NCI-H345 treated with DMSO at 0.1 percent for 48 hours (cell line): ENCODE data around the gene IQSEC3.
"Not testable (repeated sequence)": the region's sequence is repeated elsewhere in the genome, so short reads cannot be mapped to it uniquely, and the experiment has no call there.

ENCODE experiments used
- DNase-seq: peaks from one replicate; lab custom pipeline; 2025; ENCODE audit not compliant: unreplicated experiment; lab: John Stamatoyannopoulos, UW

The IQSEC3 gene

DNA sequence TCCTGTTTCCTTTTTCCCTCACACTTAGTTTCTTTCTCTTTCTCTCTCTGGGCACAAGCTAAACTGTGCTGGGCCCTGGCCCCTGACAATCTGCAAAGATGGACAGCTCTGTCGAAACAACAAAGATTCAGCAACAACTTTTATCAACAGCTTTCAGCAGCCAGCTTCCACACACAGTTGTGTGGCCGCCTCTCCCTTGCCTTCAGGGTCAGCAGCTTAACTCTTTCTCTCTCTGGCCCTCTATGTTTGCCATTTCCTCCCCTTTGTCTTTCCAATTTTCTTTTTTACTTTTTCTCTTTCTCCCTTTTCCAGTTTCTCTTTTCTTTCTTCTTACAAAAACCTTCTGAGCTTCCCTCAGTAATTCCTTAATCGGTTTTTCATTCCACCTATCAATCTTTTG lies 43.3 kb downstream of the IQSEC3 start:
- DNase-seq = no peak

DNA sequence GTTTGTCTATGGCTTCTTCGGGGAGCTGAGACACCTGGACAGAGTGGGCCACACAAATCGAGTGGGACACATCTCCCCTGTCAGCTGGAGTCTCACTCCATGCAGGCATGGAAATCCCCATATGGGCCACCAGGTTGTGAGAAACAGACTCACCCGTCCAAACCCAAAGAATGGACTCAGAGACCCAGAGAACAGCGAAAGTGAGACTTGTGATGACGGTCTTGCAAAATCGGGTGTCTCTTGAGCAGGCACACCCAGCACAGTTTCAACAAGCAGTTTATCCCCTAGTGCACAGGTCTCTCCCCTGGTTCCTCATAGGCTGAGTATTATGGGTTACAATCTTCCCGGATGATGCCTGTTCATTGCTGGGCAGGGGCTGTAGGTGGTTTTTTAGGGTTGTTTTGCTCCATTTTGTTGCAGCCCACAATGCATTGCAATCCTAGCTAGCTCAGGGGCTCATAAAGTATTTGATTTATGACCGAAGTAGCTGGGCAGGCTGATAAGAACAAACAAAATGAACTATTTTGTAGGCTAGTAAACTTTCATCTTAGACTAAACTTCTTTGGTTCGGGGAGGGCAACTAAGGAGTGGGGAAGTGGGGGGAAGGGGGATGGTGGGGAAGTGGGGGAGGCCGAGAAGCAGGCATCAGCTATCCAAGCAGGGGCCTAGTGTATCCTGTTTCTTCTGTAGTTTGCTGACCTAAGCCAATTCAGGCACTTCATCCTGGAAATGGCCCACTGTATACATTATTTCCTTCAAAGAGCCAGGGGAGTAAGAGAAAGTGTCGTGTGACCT lies 45.3 kb downstream of the IQSEC3 start:
- no peak for DNase-seq

DNA sequence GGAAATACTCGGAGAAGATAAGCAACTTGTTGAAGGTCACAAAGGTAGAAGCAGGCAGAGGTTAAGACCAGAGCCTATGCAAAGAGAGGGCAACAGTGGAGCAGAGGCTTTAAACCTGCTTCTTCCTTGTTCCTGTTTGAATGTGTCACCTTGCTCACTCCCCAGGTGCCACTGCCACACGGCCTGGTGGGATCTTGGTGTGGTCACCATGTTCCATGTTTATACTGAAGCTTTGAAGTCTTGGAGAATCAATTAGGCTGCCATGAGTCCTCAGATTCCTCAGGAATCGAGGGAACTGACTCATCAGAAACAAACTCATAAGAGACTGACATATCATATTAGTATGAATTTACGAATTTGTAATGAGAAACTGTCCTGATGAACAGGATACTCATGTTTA lies 46.8 kb downstream of the IQSEC3 start:
- no peak for DNase-seq

DNA sequence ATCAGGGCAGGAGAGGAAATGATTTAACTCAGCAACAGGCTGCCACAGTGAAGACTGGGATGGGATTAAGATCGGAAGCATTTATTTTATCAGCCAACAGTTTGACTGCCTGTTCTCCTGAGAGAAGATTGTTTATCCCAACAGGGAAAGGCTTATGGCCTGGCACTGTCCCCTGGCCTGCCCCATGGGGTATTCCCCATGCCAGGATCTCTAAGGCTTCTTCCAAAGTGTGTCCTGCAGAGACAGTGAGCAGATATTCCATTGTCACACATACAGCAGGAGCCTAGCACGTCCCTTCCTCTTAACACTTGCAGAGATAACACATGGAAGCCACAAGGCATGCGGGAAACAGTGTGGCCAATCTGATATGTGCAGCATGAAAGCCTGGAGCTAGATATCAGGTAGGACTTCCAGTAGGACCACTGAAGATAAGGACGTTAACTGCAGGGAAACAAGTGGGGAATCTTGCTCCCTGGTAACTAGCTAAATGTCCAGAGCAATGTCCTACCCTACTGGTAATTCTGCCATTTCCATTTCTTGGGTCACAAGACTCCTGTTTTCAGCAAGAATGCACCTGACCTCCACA lies 48.2 kb downstream of the IQSEC3 start:
- DNase-seq = no peak

DNA sequence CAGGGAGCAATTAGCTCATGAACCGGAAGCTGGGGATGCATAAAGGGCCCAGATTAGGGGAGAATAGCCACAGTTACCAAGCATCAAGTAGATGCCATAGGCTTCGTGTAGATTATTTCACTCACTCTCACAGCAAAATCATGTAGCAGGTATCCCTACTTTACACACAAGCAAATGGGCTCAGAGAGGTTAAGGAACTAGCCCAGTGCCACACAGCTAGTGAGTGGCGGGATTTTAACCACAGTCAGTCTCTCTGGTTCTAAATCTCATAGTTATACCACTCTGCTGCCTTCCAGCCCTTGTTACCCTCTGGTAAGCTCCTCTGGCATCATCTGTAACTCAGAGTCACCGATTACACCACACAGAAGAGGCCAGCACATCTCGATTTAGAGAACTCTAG lies 49.0 kb downstream of the IQSEC3 start:
- DNase-seq = no peak

DNA sequence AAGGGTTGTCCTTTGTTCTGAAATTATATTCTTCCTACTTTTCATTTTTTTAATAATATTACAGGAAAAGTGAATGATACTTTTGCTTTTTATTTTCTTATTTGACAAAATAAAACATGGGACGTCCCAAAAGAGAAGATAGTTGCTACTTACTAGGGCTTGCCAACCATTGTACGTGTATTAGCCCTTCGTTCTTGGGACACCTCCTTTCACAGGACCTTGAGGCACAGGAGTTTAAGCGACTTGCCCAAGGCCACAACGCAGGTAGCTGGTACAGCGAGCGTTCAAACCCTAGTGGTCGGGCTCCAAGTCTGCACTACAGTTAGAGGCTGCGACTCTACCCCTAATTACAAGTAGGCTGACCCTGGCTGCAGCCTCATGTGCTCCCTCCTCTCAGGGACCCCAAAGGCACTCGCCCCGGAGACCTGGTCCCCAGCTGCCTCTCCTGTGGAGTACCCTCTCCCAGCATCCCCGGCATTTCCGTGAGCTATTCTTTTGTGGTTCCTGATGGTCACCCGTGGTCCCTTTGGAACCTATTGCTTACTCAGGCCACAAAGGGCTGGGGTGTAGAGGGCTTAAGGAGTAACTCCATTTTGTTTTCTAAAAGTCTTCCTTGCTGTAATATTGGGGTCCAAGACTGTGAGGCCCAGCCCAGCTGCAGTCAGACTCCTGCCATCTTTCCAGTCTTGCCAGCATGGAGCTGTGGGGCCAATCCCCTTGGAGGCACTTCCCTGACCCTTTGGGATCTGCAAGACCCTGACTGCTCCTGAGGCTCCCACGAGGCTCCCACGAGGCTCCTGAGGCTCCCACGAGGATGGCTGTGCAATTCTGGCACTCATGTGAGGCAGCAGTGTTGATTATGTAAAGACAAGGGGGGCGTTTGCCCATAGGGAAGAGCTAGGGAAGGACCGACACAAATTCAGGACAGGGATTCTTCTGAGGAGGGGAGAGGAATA lies 49.7 kb downstream of the IQSEC3 start:
- no peak for DNase-seq

DNA sequence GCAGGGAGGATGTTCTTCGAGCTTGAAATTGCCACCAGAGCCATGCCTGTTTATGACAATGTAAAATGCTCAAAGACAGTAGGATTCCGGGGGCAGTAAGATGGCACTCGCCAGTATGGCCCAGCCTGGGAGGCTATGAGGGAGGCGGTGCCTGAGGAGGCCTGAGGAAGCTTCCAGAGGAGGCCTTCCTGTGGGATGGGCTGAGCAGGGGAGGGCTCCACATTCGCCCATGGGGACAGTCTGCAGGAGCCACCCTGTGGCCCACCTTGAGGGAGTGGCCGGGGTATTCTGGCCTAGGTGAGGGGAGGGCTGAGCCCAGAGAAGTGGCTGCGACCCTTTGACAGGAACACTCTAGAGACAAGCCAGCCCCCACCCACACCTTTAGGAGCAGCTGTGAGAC lies 50.7 kb downstream of the IQSEC3 start:
- no peak for DNase-seq

DNA sequence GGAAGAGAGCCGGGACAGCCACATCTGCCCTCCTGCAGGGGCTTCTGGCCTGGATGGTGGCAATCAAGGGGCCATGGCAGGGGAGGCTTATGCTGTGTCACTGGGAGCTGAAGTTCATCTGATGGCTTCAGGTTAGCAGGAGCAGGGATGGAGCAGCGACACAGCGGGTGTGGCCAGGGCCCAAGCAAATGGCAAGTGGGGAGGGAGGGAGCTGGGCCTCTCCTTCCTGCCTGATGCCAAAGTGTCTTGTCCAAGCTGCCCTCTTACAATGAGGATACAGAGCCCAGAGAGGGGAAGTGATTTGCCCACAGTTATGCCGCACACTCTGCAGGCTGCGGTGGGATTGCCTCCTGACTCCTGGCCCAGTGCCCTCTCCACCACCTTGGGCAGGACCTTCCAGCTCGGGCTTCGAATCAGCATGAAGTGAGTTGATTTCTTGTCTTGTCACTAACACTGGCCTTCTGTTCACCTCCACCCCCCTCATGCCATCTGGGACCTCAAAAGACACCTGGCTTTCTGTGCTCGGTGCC lies 51.3 kb downstream of the IQSEC3 start:
- no peak for DNase-seq

DNA sequence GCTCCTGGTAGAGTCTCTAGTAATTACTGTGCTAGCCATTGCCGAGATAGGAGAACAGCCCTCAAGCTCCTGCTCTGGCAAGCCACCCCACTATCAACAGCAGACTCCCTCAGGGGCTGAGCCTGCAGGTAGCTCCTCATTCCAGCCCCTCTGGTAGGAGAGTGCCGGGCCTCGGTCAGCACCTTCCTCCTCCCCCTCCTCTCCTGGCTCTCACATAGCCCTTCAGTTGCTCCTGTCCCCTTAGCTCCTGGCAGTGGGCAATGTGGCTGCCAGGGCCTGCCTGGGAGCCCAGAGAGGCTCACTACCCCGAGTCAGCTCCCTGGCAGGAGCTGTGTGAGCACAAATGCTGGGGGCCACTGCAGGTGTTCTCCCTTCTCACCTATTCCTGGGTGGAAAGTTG lies 52.0 kb downstream of the IQSEC3 start:
- no peak for DNase-seq

DNA sequence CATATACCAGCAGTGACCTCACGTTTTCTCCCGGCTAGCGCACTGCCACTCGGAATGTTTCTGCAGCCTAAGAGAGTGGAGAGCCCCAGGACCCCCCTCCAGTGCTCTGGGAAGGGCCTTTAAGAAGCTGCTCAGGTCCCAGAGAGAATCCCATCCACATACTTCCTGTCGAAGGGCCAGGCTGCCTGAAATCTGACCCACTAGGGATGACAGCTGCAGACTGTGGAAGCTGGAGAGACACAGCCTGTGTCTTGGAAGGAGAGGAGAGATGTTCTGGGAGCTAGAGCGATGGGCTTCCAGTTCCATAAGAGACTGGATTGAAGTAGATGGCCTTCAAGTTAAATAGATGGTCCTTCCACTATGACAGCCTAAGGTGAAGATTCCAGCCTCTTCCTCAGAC lies 54.4 kb downstream of the IQSEC3 start:
- DNase-seq = no peak

DNA sequence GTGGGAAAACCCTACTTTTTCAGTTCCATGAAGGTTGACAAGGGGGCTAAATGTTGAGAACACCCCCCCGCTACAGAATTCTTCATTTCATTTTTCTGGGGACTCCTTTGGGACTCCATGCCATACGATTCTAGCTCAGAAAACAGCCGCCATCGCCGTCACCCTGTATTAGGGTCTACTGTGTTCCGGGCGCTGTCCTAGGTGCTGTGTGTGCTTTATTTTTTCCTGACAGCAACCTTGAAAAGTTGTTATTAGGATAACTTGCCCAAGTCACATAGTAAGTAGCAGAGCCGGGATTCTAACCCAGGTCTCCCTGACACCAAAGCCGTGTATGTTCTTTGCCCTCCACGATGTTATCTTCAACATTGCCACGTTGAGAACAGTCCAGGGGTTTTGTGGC lies 55.1 kb downstream of the IQSEC3 start:
- no peak for DNase-seq

DNA sequence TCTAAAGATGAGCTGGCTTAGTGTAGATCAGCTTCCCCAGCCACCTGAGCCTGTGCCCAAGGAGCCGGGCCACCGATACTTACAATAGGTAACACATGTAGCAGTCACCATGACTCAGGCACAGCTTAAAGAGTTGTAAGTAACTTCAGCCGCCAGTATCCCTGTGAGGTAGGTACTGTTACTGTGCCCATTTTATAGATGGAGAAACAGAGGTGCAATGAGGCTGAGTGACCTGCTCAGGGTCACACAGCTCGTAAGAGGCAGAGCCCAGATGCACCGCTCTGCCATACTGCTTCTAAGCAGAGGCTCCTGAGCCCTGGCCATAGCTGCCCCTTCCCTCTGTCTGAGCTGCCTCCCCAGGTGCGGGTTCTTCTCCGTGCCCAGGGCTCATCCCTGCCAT lies 58.5 kb downstream of the IQSEC3 start:
- DNase-seq = no peak

DNA sequence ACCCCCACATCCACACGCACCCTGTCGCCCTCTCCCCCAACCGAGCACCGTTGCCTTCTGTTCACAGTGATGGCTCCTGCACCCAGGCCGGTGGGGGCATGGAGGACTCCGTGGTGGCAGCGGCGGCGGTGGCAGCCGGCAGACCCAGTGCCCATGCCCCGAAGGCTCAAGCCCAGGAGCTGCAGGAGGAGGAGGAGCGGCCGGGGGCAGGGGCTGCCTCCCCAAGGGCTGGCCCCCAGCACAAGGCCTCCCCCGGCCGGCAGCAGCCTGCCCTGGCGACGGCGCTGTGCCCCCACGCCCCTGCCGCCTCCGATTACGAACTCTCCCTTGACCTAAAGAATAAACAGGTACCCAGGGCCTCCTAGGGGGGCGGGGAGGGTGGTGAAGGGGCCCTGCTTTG lies 59.0 kb downstream of the IQSEC3 start:
- DNase-seq = no peak

DNA sequence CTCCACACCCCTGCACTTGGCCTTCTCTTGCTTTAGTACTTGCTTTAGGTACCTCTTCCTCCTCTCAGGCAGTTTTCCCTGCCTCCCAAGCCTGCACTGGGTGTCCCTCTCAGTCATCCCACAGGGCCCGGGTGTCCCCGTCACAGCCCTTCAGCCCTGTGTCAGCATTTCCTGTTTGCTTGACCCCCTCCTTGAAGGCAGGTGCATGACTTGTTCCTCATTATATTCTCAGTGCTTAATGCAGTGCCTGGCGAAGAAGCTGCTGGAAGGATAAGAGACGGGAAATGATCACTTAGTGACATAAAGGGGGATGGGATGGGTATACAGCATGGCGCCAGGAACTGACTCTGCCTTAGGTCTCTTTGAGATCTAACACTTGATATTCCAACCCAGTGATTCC lies 61.5 kb downstream of the IQSEC3 start:
- DNase-seq = no peak

DNA sequence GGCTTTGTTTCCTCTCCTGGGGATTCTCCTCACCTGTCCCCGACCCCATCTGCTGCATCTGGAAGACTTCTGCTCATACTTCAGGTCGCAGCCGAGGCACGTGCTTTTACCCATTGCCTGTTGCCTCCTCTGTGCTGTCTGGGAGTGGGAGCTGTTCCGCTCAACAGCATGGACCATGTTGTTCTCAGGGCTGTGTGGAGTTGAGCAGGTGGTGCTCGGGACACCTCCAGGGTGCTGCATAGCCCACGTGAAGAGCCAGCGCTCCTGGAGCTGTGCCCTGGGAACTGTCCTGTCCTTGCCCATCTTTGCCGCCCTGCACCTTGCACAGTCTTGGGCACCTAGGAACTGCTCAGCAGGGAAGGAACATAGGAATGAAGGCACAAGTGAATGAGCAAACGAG lies 62.4 kb downstream of the IQSEC3 start:
- no peak for DNase-seq

DNA sequence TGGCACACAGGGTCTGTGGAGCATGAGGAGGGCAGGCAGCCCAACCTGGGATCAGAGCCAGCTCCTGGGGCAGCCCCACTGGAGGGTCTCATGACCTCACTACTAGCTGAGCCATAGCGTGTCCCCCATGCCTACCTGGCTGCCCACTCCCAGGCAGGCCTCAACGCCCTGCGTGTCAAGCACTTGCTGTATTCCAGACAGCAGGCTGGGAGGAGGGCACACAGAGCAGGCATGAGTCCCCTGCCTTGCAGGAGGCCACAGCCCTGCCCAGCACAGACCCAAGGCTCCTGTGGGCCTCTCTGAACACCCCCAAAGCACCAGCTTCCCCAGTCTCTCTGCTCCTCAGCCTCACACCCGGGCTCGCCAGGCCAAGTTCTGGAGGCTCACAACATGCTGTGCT lies 64.0 kb downstream of the IQSEC3 start:
- no peak for DNase-seq

DNA sequence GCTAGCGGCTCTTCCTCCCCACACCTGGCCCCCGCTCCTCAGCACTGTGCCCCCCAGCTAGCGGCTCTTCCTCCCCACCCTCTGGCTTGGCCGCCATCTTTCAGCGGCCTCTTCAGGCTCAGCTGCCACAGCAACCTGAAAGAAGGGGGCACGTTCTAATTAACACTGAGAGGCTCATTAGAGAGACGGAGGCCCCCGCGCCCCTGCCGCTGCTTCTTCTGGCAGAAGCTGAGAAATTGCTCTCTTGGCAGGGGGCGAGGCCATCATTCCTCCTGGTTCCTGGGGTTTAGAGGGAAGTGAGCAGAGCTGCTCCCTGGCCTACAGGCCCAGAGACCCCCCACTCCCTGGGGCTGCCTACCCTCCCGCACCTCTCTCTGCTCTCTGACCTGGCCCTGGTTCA lies 64.4 kb downstream of the IQSEC3 start:
- no peak for DNase-seq

DNA sequence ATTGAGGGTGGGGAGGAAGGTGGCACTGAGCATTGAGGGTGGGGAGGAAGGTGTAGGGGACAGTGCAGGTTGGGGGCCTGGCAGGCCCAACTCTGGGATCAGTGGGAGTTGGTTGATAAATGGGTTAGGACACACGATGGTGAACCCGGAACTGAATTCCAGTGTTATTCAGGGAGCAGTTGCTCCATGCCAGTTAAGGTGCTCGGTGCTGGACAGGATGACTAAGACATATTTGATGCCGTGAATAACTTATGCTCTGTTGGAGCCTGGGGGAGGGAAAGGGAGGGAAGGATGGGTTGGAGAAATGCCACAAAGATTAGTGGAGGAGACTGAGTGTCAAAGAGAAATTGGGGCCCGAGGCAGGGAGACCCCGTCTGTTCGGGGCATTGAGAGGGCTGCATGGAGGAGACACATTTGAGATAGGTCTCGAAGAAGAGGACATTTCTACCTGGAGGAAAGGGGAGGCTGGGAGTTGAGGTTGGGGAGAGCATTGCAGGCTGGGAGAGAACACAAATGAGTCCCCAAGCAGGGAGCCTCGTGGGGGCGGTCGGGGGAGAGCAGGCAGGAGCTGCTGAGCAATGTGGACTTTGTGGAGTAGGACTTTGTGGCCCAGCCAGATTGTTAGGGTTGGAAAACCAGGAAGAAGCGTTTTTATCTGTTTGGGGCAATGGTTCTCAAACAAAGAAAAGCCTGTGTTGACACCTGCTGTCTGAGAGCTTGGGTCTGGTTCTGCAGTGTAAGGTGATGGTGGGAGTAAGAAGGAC lies 65.3 kb downstream of the IQSEC3 start:
- no peak for DNase-seq

DNA sequence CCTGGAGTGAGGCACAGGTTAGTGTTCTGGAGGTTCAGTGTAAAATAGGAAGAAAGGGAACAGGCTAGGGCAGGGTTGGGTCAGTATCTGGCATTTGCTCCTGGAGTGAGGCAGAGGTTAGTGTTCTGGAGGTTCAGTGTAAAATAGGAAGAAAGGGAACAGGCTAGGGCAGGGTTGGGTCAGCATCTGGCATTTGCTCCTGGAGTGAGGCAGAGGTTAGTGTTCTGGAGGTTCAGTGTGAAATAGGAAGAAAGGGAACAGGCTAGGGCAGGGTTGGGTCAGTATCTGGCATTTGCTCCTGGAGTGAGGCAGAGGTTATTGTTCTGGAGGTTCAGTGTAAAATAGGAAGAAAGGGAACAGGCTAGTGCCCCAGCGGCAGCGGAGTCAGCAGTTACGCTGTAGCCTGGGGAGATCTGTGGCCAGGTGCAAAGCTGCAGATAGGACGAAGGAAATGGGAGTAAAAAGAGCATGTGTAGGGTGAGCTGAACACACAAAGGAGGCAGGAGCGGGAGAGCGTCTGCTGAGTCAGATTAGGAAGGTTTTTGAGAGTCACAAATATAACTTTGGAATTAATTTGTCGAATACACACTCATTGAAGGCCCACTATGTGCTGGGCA lies 67.2 kb downstream of the IQSEC3 start:
- DNase-seq = not testable (repeated sequence)

DNA sequence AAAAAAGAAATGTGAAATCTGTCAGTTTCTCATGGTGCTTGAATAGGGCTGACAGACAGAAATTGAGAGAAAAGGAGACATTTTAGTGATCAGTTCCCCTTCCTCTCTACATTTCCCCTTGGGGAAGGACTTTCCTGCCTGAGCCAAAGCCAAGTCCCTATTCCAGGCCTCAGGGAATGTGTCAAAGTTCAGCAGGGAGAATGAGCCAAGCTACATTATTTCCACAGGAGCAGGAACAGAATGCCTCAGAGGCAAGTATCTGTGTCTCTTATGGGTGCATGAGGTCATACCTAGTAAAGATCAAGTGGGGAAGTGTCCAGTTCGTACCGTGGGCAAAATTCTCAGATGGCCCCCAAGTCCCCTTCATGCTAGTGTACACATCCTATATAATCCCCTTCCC lies 68.6 kb downstream of the IQSEC3 start:
- no peak for DNase-seq
